Left renal cortex interstitium (tissue), 4 donors: Measurements from ENCODE around the gene PCED1B. TPM values are rescaled to one million over a fixed set of nuclear protein-coding genes. Genes with fewer than 3 reads are reported as not detected.
"Not testable (repeated sequence)": the region's sequence is repeated elsewhere in the genome, so short reads cannot be mapped to it uniquely, and the experiment has no call there.

Source experiments
- DNase-seq, 4 donors: peaks; one replicate each; pipeline ENCODE4 v3.0.0-alpha.2; 2013; ENCODE audit warnings: low read depth in 4 of 4, low spot score in 2 of 4, missing footprints in 1 of 4
- polyA plus RNA-seq, 4 donors: library from polyadenylated mRNA; unstranded; fragments of 120-200 nt; gene quantifications; one replicate each; pipeline ENCODE4 v1.2.1, GENCODE V29; 2013; ENCODE audit not compliant: insufficient read length in 4 of 4

PCED1B gene
- polyA plus RNA-seq, 4 donors, result 4.0 to 5.9 (median 4.4) TPM

DNA sequence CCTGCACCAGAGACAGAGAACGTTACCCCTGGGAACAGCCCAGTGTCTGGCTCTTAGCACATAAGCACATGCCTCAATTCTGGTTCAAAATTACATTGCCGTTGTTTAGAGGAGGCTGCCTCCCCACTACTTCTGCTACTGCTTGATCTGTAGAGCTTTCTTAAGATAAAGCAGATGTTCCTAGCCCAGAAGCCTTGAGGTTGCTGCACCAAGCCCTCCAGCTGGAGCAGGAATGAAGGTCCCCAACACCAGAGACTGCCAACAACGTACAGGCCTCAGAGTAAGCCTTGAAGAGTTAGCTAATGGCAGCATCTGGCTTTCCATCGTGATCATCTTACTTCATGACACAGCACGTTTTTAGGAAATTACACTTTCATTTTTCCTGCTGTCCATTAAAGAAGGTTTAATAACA, 35.1 kb downstream of the PCED1B start:
- no peak for DNase-seq

DNA sequence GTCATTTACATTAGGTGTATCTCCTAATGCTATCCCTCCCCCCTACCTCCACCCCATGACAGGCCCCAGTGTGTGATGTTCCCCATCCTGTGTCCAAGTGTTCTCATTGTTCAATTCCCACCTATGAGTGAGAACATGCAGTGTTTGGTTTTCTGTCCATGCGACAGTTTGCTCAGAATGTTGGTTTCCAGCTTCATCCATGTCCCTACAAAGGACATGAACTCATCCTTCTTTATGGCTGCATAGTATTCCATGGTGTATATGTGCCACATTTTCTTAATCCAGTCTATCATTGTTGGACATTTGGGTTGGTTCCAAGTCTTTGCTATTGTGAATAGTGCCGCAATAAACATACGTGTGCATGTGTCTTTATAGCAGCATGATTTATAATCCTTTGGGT, 37.9 kb downstream of the PCED1B start:
- not testable (repeated sequence) for DNase-seq

DNA sequence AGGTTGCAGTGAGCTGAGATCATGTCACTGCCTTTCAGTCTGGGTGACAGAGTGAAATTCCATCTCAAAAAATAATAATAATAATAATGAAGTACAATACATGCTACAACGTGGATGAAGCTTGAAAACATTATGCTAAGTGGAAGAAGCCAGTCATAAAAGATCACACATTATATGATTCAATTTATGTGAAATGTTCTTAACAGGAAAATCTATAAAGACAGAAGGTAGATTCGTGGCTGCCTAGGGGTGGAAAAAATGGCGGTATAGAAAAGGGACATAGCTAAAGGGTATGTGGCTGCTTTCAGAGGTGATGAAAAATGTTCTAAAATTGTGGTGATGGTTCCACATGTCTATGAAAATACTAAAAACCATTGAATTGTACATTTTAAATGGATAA, 41.3 kb downstream of the PCED1B start:
- DNase-seq, result no peak

DNA sequence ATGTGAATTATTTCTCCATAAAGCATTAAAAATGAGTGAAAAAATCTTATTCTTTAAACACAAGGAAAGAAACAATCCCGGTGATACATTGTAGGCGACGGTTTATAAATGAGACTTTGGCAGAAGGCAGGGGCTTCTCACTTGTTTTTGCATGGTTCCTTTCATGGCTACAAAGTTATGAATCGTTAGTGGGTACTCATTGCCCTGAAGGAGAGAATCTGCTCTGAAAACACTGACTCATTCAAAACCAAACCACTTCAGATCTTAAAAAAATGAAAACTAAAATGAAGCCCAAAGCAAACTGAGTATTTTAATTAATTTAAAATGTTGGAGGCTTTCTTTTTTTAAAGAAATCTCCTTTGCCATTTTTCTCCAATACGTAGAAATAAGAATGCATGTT, 41.7 kb downstream of the PCED1B start:
- no peak for DNase-seq

DNA sequence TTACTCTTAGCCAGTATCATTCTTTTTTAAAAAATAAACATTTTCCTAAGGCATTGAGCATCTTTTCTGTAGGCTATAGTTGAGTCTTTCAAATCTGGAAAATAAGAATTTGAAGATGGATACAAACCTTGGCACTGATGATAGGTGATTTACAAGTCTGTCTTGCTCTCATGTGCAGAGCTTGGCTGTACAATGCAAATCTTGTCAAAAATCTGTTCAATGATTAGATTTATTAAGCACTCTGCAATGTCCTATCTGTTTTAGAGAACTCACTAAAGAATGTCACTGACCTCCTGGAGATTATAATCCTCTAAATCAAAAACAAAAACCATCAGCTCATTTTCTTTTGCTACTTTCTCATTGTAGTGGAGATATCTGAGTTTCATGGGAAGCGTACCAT, 43.2 kb downstream of the PCED1B start:
- no peak for DNase-seq

DNA sequence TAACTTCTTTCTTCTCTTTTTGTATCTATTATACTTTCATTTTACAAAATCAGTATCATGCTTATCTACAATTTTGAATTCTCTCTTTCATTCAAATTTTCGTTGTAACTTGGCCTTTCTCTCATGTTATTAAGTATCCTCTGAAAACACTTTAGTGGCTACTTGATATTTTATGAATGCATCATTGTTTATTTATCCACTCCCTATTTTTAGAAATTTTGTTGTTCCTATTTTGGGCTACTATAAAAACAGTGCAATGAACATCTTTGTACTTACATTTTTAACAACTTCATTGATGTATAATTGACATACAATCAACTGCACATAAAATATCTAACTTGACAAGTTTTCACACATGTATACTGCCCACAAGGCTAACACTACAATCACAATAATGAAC, 44.3 kb downstream of the PCED1B start:
- no peak for DNase-seq

- no peak for DNase-seq
Observed at GRCh38 chr12:47124451-47124850, 45.0 kb downstream of the PCED1B start.

DNA sequence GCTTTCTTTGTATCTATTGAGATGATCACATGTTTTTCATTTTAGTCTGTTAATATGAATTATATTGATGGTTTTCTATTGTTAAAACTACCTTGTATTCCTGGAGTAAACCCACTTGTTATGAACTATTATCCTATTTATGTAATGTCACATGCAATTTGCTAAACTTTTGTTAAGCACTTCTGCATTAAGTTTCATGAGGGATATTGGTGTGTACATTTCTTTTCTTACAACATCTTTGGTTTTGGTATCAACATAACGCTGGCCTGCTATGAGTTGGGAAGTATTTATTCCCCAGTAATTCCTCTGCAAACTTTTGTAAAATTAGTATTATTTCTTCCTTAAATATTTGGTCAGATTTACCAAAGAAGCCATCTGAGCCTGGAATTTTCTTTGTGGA, 46.8 kb downstream of the PCED1B start:
- no peak for DNase-seq

DNA sequence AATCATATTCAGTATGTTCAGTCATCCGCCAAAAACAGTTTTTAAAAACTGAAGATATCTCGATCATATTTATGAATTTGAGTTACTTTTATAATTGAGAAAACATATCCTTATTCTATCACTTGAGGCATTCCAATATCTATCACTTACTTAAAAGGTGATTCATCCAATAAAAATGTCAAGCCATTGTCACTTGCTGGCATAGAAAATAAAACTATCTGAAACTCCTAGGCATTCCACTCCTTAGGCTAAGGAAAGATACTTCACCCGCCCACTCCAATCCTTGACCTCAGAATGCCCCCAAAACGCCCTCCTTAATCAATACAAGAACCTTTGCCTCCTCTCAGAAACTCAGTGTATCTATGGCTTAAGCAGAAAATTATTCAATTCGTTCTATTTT, 51.6 kb downstream of the PCED1B start:
- DNase-seq, result no peak

DNA sequence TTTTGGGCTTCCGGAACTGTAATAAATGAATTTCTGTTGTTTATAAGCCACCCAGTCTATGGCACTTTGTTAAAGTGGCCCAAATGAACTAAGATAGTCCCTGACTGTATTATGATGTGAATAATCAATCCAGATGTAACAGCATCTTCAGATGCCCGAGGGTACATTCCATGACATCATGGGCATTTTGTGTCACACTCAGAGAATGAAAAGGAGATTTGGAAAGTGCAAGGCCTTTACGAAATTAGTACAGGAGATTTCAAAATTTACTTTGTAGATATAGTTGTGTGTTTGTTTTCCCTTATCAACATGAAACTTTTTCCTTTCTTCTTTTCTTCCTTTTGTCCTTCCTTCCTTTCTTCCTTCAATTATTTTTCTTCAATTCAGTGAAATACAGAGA, 54.6 kb downstream of the PCED1B start:
- DNase-seq, result no peak

- no peak for DNase-seq
Observed at GRCh38 chr12:47135578-47135977, 56.2 kb downstream of the PCED1B start.

DNA sequence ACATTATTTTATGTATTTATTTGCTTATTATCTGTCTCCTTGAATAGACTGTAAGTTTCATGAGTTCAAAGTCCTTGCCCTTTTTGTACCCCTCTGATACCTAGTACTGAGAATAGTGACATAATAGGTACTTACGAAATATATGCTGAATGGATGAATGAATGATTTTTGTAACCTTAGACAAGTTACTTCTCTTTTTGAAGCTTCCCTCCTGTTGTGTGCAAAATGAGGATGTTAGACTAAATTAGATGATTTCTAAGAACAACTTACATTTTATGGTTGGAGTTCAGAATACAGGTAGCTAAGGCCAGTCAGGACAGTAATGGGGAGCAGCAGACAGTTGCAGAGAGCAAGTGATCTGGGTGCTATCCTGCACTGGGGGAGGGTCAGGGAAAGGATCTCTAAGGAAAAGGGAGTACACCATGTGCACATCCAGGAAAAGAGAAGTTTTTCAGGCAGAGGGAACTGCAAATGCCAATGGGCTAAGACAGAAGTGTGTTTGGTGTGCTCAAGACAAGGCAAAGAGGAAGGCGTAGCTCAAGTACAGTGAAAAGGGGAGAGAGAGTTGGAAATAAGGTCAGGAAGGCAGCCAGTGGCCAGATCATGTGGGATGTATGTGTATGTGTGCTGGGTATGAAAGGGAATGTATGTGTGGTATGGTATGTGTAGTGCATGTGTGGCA, 59.7 kb downstream of the PCED1B start:
- no peak for DNase-seq

GRCh38 chr12:47141459-47141858, 62.0 kb downstream of the PCED1B start:
- no peak for DNase-seq

DNA sequence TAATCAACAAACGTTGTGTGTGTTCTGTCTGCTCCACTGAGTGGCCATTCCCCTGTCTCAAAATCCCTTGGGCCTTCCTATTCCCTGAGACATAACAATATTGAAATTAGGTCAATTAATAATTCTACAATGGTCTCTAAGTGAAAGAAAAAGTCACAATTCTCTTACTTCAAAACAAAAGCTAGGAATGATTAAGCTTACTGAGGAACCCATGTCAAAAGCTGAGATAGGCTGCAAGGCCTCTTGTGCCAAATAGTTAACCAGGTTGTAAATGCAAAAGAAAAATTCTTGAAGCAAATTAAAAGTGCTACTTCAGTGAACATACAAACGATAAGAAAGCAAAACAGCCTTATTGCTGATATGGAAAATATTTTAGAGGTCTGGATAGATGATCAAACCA, 65.3 kb downstream of the PCED1B start:
- DNase-seq, result no peak

DNA sequence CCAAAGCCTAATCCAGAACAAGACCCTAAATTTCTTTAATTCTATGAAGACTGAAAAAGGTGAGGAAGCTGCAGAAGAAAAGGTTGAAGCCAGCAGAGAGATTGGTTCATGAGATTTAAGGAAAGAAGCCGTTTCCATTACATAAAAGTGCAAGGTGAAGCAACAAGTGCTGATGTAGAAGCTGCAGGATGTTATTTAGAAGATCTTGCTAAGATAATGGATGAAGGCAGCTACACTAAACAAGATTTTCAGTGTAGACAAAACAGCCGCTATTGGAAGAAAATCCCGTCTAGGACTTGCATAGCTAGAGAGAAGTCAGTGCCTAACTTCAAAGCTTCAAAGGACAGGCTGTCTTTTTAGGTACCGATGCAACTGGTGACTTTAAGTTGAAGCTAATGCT, 65.8 kb downstream of the PCED1B start:
- DNase-seq, result no peak

DNA sequence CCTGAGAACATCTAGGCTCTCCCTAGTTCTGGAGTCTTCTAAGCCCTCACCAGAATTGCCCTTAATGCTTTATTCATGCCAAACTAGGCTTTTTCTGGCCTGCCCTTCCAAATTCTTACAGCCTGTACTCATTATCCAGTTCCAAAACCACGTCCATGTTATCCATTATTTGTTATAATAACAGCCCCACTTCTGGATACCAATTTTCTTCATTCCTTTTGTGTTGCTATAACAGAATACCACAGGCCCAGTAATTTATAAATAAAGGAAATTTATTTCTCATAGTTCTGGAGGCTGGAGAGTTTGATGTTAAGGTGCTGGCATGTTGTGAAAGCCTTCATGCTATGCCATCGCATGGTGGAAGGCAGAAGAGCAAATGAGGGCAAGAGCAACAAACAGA, 68.3 kb downstream of the PCED1B start:
- no peak for DNase-seq

DNA sequence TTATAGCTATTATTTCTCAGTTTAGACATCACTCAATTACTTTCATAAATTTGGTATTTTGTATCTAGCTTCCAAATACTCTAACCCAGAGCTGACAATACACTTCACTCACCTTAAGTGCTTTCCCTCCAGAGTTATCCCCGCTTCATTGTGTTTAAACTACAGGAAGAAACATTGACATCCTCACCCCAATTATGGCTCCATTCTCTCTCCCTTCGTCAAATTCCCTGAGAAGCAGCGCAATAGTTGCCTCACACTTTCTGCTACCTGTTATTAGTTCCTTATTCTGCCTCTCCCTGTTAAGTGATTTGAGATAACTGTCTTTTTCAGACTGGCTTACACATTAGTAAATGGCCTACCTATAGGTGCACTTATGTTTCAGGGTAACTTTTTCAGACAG, 69.7 kb downstream of the PCED1B start:
- no peak for DNase-seq

- no peak for DNase-seq
Observed at GRCh38 chr12:47152095-47152494, 72.7 kb downstream of the PCED1B start.

GRCh38 chr12:47155457-47156166, 76.2 kb downstream of the PCED1B start:
- no peak for DNase-seq

- no peak for DNase-seq
Observed at GRCh38 chr12:47156167-47156736, 76.8 kb downstream of the PCED1B start.

DNA sequence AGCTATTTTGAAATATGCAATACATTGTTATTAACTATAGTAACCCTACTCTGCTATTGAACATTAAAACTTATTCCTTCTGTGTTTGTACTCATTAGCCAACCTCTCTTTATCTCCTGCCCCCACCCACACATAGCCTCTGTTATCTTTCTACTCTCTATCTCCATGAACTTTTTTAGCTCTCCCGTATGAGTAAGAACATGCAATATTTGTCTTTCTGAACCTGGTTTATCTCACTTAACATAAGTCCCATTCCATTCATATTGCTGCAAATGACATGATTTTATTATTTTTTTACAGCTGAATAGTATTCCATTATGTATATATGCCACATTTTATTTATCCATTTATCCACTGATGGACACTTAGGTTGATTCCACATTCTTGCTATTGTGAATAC, 79.4 kb downstream of the PCED1B start:
- no peak for DNase-seq

DNA sequence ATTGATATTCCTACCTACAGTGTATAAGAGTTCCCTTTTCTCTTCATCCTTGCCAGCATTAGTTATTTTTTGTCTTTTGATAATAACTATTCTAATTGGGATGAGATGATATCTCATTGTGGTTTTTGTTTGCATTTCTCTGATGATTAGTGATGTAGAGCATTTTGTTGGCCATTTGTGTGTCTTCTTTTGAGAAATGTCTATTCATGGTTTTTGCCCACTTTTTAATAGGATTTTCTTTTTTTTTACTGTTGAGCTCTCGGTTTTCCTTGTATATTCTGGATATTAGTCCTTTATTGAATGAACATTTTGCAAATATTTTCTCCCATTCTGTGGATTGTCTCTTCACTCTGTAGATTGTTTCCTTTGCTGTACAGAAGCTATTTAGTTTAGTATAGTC, 79.9 kb downstream of the PCED1B start:
- no peak for DNase-seq
